WTC11 (cell line): ENCODE results near the gene PTCH1.

Experiments used
- AR ChIP-seq: fragments of 250-450 bp; sonication (Bioruptor Pico); IDR thresholded peaks from 2 replicates; pipeline ENCODE4 v1.9.0; 2021; ENCODE audit warnings: mild to moderate bottlenecking
- ATF2 ChIP-seq: sonication (generic); formaldehyde crosslinking; IDR thresholded peaks from 2 replicates; pipeline ENCODE4 v1.8.1; 2022; ENCODE audit warnings: low read depth, missing genetic modification reagents, borderline replicate concordance
- CTCF ChIP-seq: fragments of 200-600 bp; IDR thresholded peaks from 2 replicates; pipeline ENCODE4 v1.8.0; 2022; ENCODE audit warnings: antibody characterized with exemption
- ESRRA ChIP-seq: sonication (generic); formaldehyde crosslinking; IDR thresholded peaks from 2 replicates; pipeline ENCODE4 v1.8.1; 2022; ENCODE audit warnings: mild to moderate bottlenecking, missing genetic modification reagents, borderline replicate concordance
- GABPB1 ChIP-seq: sonication (generic); formaldehyde crosslinking; IDR thresholded peaks from 2 replicates; pipeline ENCODE4 v1.8.1; 2023; ENCODE audit warnings: mild to moderate bottlenecking, missing genetic modification reagents
- HMGA2 ChIP-seq: fragments of 250-450 bp; sonication (Bioruptor Pico); IDR thresholded peaks from 2 replicates; pipeline ENCODE4 v1.4.0; 2021; ENCODE audit warnings: mild to moderate bottlenecking, moderate library complexity
- SP1 ChIP-seq: sonication (generic); formaldehyde crosslinking; conservative IDR thresholded peaks from 2 replicates; pipeline ENCODE4 v1.8.1; 2022; ENCODE audit warnings: missing genetic modification reagents
- TEAD1 ChIP-seq: sonication (generic); formaldehyde crosslinking; IDR thresholded peaks from 2 replicates; pipeline ENCODE4 v1.8.0; 2022; ENCODE audit warnings: mild to moderate bottlenecking, missing genetic modification reagents
- TEAD4 ChIP-seq: sonication (generic); formaldehyde crosslinking; IDR thresholded peaks from 2 replicates; pipeline ENCODE4 v1.8.0; 2022; ENCODE audit warnings: mild to moderate bottlenecking, missing genetic modification reagents
- USF1 ChIP-seq: sonication (generic); formaldehyde crosslinking; IDR thresholded peaks from 2 replicates; pipeline ENCODE4 v1.8.0; 2022; ENCODE audit warnings: mild to moderate bottlenecking, missing genetic modification reagents
- ZNF263 ChIP-seq: sonication (generic); formaldehyde crosslinking; IDR thresholded peaks from 2 replicates; pipeline ENCODE4 v1.8.1; 2022; ENCODE audit warnings: low read depth, mild to moderate bottlenecking, moderate library complexity, missing genetic modification reagents

GRCh38 chr9:95514342-95514741 is 2.4 kb downstream of the PTCH1 start:
- TF ChIP-seq ZNF263 (no peak), CTCF (no peak), SP1 (CRISPR knock-in tag) (no peak), TEAD1 (CRISPR knock-in tag) (no peak), HMGA2 (no peak), TEAD4 (CRISPR knock-in tag) (no peak), ATF2 (CRISPR knock-in tag) (no peak), GABPB1 (CRISPR knock-in tag) (no peak), ESRRA (CRISPR knock-in tag) (no peak), AR (CRISPR knock-in tag) (no peak), USF1 (CRISPR knock-in tag) (no peak)
